ENCODE data around the gene ATP11B.

ATP11B gene

GRCh38 chr3:182792901-182793662 is at the start of gene ATP11B:
Gene ATP11B, plus strand, starts transcription at chr3:182793504. Its CDS starts 256 bp downstream, at chr3:182793760.
- peak; percentile 61 for DNase-seq (ENCODE audit: low read depth)

GRCh38 chr3:182746959-182747358 is 46.3 kb upstream of the ATP11B start:
- DNase-seq (ENCODE audit: low read depth), result no peak

DNA sequence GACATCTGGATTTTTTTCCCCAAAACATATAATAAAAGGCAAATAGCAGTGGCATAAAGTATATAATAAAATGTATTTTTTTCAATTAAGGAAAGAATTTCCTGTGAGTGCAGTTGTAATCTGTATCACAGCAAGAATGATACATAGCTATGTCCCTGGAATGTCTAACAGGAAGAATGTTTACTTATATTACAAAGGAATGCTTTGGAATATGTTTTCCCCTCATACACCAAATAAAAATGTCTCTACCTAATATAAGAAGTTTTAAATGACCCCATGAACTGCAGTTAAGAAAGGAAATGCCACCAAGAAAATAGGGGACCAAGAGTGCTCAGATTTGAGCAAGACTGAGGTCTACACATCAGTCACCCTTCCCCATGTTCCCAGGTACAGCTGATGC is 38.0 kb upstream of the ATP11B start:
- no peak for DNase-seq (ENCODE audit: low read depth)

DNA sequence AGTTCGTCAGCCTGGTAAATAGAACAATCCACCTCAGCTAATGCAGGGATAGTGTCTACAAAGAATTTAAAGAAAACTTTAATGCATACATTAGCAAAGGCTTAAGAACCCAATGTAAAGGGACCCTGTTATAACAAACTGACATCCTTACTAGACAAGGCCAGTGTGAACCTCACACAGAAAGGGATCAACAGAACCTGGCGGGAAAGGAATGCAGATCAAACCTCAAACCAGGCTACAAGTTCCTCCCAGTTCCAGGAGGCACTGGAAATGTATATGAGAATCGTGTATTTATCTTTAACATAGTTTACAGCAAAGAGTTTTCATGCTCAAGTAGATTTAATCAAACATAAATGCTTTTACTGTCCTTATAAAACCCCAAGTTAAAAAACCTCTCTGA is 37.6 kb upstream of the ATP11B start:
- DNase-seq (ENCODE audit: low read depth), result no peak

DNA sequence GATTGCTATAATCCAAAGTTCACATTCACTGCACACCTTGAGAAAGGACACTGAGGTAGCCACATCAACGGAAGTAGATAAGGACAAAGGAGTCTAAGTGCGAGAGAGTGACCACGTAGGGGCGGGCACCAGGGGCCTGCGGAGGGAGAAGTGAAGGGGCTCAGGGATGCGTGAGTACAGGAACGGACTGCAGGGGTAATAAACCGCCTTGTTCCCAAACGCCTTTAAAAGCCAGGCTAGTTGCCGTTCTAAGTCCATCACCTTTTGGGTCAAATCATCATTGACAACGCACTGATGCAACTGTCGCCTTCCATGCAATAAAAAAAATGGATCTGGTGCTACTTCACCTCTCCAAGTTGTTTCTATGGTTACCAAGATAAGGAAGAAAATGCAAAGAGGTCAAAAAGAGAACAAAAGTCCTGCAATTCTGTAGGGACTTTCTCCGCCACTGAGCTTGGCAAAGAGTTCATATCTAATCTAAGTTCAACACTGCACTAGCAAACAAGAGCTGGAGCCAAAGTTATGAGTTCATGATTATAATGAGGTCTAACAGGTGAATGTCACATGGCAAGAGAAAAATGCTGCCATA is 32.6 kb upstream of the ATP11B start:
- no peak for DNase-seq (ENCODE audit: low read depth)

- no peak for DNase-seq (ENCODE audit: low read depth)
These were observed 29.4 kb upstream of the ATP11B start for GRCh38 chr3:182763896-182764295.

- DNase-seq (ENCODE audit: low read depth), result no peak
These were observed 28.0 kb upstream of the ATP11B start for GRCh38 chr3:182765287-182765686.

DNA sequence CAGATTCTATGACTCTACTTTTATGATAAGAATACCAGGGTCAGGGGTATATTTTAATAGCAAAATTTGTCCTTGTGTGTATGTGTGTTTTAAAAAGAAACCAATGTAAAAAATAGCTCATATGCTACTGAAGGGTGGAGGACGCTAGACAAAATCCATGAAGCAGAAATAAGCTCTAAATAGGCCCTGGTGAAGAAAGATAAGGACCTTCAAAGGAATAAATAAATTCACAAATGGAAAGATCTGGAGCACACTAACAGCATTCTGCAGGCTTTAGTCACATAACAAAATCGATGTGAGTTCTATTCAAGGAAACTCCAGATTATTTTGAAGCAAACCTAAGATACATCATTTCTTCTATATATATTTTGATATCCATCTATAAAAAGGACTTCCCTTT is 27.2 kb upstream of the ATP11B start:
- no peak for DNase-seq (ENCODE audit: low read depth)

GRCh38 chr3:182768413-182768812 is 24.9 kb upstream of the ATP11B start:
- no peak for DNase-seq (ENCODE audit: low read depth)

DNA sequence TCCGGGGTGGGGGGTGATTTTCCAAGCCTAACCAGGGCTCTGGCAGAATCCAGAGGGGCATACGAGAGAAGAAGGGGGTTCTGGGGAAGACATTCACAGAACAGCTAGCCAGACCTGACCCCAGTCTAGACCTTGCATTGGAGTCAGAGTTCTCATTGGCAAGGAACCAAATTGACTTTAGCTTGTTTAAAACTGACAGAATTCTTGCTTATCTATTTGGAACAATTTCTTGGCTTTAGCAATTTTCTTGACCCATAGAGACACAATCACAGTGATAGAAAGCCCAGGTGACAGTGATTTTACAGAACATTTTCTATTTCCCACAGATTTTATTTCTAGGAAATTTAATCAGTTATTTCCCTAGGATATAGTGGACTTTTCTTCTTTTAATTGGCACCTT is 23.6 kb upstream of the ATP11B start:
- no peak for DNase-seq (ENCODE audit: low read depth)

- DNase-seq (ENCODE audit: low read depth), result no peak
These were observed 11.2 kb upstream of the ATP11B start for GRCh38 chr3:182782149-182782548.

DNA sequence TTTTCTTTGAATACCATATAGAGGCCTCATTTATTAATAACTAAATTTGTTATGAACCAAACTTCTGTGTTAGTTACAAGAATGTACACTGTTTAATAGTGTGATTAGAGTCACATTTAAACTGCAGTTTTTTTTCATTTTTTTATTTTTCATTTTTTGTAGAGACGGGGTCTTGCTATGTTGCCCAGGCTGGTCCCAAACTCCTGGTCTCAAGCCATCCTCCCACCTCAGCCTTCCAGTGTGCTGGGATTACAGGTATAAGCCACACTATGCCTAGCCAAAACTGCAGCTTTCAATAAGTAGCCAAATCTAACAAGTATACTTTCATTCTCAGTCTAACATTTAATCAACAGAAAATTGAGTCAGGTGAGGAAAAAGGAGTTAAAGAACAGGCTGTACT is 10.2 kb upstream of the ATP11B start:
- DNase-seq (ENCODE audit: low read depth), result no peak

- no peak for DNase-seq (ENCODE audit: low read depth)
These were observed 8.8 kb upstream of the ATP11B start for GRCh38 chr3:182784542-182784941.

DNA sequence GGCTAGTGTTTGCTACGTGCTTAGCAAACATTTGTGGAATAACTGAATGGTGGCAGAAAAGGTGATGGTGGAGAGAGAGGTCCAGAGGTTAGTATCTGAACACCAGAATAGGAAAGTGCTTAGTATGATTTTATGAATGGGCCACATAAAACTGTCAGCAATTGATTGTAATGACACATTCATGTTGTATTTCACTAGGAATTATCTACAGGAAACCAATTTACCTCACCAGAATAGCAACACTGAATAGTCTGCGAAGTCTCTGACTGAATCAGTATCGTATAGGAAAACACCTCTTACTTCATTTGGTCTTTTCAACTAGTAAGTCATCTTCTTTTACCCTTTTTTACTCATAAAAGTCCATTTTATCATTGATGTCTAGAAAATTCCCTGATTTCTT is 8.2 kb upstream of the ATP11B start:
- DNase-seq (ENCODE audit: low read depth), result no peak

DNA sequence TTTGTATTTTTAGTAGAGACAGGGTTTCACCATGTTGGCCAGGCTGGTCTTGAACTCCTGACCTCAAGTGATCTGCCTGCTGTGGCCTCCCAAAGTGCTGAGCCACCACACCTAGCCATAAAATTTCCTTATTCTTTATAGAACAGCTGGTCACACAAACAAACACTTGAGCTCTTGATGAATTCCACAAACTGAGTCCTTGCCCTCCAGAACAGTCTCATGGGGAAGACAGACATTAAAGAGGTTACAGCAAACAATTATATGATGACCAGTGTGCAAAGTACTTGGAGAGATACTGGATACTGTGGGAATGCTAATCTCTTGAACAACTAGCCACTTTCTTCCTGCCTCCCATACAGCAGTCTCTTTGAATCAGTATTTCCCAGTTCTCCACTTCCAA is 7.5 kb upstream of the ATP11B start:
- no peak for DNase-seq (ENCODE audit: low read depth)

DNA sequence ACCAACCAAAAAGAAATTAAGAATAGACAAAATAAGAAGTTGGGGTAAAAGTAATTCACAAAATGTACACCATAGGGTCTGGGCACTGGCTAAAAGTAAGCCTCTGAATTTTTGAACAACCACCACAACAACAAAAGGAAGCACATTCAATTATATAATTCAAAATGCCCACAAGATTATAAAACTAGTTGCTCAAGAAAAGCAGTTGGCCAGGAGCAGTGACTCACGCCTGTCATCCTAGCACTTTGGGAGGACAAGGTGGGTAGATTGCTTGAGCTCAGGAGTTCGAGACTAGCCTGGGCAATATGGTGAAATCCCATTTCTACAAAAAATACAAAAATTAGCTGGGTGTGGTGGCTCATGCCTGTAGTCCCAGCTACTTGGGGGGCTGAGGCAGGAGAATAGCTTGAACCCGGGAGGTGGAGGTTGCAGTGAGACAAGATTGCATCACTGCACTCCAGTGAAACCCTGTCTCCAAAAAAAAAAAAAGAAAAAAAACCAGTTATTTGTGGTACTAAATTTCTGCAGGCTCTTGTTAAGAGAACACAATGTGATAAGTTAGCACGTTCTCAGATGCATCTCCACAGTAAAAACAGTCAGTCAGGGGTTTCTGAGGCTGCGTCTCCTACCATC is 6.6 kb upstream of the ATP11B start:
- DNase-seq (ENCODE audit: low read depth), result no peak

GRCh38 chr3:182787302-182788036 is 5.8 kb upstream of the ATP11B start:
- no peak for DNase-seq (ENCODE audit: low read depth)

- DNase-seq (ENCODE audit: low read depth), result no peak
These were observed 3.9 kb upstream of the ATP11B start for GRCh38 chr3:182789371-182789770.

DNA sequence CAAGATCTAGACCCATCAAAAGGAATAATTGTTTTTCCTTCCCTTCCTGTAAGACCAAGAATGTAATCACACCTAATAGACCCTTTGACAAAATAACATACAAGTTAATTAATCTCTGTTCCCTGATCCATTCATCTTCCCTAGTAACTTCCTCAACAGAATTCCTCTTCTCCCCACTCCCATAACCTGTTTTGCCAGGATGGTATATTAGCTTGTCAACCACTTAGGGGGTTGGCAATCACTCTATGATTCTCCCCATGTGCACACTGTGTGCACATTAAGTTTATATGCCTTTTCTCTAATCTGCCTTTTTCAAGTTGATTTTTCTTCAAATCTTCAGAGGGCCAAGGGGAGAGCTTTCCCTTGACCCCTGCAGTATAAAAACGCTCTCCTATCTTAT is 2.7 kb upstream of the ATP11B start:
- DNase-seq (ENCODE audit: low read depth), result no peak

DNA sequence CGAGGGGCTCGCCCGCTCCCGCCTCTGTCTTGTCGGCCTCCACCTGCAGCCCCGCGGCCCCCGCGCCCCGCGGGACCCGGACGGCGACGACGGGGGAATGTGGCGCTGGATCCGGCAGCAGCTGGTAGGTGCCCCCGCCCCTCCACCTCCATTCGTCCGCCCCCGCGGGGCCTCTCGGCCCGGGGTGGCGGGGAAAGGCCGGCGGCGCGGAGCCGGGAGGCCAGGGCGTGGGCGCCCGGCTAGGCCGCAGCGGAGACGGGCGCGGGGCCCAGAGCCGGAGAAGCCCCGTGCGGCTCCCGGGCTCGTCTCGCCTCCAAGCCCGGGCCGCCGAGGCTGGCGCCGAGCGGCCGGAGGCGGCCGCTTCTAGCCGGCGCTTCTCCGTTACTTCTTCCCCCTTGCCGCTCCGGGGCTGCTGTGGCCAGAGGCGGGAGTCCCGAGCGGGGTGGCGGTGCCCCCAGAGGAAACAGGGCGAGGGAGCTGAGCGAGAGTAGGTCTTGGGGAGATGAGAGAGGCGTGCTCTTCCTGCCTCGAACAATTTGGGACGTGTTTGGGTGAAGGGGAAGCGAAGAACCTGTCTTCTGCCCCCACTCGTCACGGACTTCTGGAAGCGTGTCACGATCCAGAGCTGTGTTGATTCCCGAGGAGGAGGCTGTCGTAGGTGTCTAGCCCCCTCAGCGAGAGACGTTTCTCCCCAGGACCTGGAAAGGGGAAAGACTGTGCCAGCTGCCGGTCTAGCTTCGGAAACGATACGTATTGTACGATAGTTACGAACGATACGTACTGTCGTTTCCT is 555 bp downstream of the ATP11B start:
- DNase-seq (ENCODE audit: low read depth), result peak; percentile 38

DNA sequence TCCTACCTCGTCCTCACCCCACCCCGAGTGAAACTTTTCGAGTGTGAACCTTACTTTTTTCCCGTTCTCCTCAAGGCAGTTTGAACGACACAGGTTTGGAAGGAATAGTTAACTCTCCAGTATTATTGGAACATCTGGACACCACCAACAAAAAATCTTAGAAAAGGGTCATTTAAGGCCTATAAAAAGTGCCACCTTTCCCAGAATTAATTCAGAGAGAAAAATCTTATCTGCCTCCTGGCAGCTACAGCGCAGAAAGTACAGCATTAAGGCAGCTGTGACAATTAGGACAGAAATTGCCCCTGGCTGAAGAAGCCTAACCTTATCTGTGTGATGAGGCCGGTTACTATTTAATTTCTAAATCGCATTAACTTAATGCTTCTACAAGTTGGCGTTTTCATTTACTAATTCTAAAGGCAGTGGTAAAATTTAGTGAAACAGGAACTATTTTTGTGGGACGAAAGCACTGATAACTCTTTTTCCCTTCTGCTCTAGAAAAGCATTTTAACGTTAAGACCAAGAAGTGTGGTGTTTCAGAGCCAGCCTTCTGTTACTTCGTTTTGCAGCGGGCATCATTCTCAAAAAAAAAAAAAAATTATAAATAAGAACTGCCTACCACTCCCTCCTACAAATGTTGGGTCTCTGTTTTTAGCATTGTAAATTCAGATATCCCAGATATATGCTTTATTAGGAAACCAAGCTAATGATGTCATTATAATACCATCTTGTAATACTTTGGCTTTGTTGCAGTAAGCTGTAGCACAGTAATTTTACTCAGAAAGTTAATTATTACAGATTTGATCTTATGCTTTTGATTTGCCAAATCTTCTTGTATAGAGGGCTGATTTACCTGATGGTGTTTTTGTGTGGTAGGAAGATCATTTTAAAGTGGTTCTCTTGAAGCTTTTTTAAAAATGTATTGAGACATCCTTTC is 1.4 kb downstream of the ATP11B start:
- no peak for DNase-seq (ENCODE audit: low read depth)

Data from stimulated activated CD4-positive, alpha-beta T cell treated with anti-CD3 and anti-CD28 coated beads, Interleukin-2, amount 100 ng/mL, for 4 hours (primary cell).